OCI-LY7 (cell line): ENCODE measurements around the gene CNIH2. TPM values are rescaled to one million over a fixed set of nuclear protein-coding genes. Genes with fewer than 3 reads are reported as not detected.

ENCODE experiments used
- BruUV-seq: library from RNA; stranded (reverse); fragments of 400-500 nt; replicated peaks from 2 replicates; lab custom pipeline; 2021; lab: Mats Ljungman, UMichigan
- CTCF ChIA-PET: fragments of 300-600 bp; sonication (Branson Sonifier 250); formaldehyde crosslinking; loops from one replicate; lab custom pipeline; 2022; ENCODE audit warnings: antibody characterized with exemption; ENCODE audit not compliant: unreplicated experiment; lab: Charles Lee
- POLR2A ChIA-PET: fragments of 300-600 bp; sonication (Branson Sonifier 250); formaldehyde crosslinking; loops from one replicate; lab custom pipeline; 2022; ENCODE audit warnings: antibody characterized with exemption; lab: Charles Lee
- DNase-seq: peaks from one replicate; pipeline ENCODE4 v3.0.0-alpha.2; 2015; ENCODE audit warnings: low spot score
- H2AFZ ChIP-seq: fragments of 200-600 bp; sonication (generic), shearing (Covaris generic); 2 replicates; pipeline ENCODE4 v1.6.1; 2014; ENCODE audit warnings: mild to moderate bottlenecking, antibody characterized with exemption, low read length, moderate library complexity
- H3K27ac ChIP-seq: fragments of 200-600 bp; sonication (generic); 2 replicates; pipeline ENCODE4 v1.5.1; 2014; ENCODE audit warnings: mixed run types, low read depth, mild to moderate bottlenecking, moderate library complexity, low read length, inconsistent platforms; ENCODE audit not compliant: poor library complexity, severe bottlenecking
- H3K36me3 ChIP-seq: fragments of 200-600 bp; sonication (generic); 2 replicates; pipeline ENCODE4 v1.6.1; 2014; ENCODE audit warnings: mild to moderate bottlenecking, antibody characterized with exemption, low read length, moderate library complexity, mixed read lengths; ENCODE audit not compliant: insufficient read depth
- H3K4me1 ChIP-seq: fragments of 200-600 bp; sonication (generic); 2 replicates; pipeline ENCODE4 v1.5.1; 2014; ENCODE audit warnings: mild to moderate bottlenecking, low read length; ENCODE audit not compliant: insufficient read depth, poor library complexity, severe bottlenecking
- H3K4me2 ChIP-seq: fragments of 200-600 bp; sonication (generic); 2 replicates; pipeline ENCODE4 v1.6.1; 2014; ENCODE audit warnings: mild to moderate bottlenecking, low read length
- H3K4me3 ChIP-seq: fragments of 200-600 bp; sonication (generic); 2 replicates; pipeline ENCODE4 v1.5.1; 2014; ENCODE audit warnings: mild to moderate bottlenecking, low read depth, low read length; ENCODE audit not compliant: poor library complexity, severe bottlenecking
- H3K79me2 ChIP-seq: fragments of 200-600 bp; sonication (generic); 2 replicates; pipeline ENCODE4 v1.6.1; 2016; ENCODE audit warnings: low read depth, mild to moderate bottlenecking, low read length, moderate library complexity, mixed read lengths; ENCODE audit not compliant: insufficient read depth
- H3K9me2 ChIP-seq: fragments of 200-600 bp; sonication (generic); 2 replicates; pipeline ENCODE4 v1.6.1; 2016; ENCODE audit warnings: mild to moderate bottlenecking, low read length, mixed read lengths; ENCODE audit not compliant: insufficient read depth
- H3K9me3 ChIP-seq: fragments of 200-600 bp; sonication (generic); 2 replicates; pipeline ENCODE4 v1.6.1; 2014; ENCODE audit warnings: mild to moderate bottlenecking, mixed run types, low read length, mixed read lengths
- H4K20me1 ChIP-seq: fragments of 200-600 bp; sonication (generic); 2 replicates; pipeline ENCODE4 v1.6.1; 2014; ENCODE audit warnings: mild to moderate bottlenecking, antibody characterized with exemption, low read length, moderate library complexity, mixed read lengths; ENCODE audit not compliant: insufficient read depth
- CTCF ChIP-seq: fragments of 200-600 bp; sonication (generic); conservative IDR thresholded peaks from 2 replicates; pipeline ENCODE4 v1.5.1; 2014; ENCODE audit warnings: mild to moderate bottlenecking, antibody characterized with exemption, low read length, moderate library complexity, mixed read lengths
- EZH2phosphoT487 ChIP-seq: fragments of 200-600 bp; sonication (generic); IDR thresholded peaks from 2 replicates; pipeline ENCODE4 v1.6.1; 2018; ENCODE audit warnings: low read depth, borderline replicate concordance, mild to moderate bottlenecking, mixed run types, antibody characterized with exemption, low read length, moderate library complexity, mixed read lengths
- intact Hi-C: fragments of 100-400 bp; cut with micrococcal nuclease; formaldehyde crosslinking; loops from one replicate; pipeline ENCODE4 v1.10.0; 2022; ENCODE audit not compliant: unreplicated experiment
- total RNA-seq, 2 experiments: library from RNA; depleted of rRNA in 1 of 2; stranded (reverse); fragments of >200 nt in 1 of 2; shearing (Covaris generic) in 1 of 2; gene quantifications; 2 replicates each; pipeline ENCODE4 v1.2.3, GENCODE V29; 2014 to 2022

The CNIH2 gene
- total RNA-seq, 2 experiments from 2014 or later = 0.60 to 2.7 TPM

GRCh38 chr11:66324664-66325063, 46.7 kb downstream of the CNIH2 start:
- Histone ChIP-seq H2AFZ (no peak overlapping the region), H3K27ac (no peak overlapping the region), H3K79me2 (no peaks in the 10 kb centered on the region), H3K9me3 (no peaks in the 10 kb centered on the region), H4K20me1 (no peaks in the 10 kb centered on the region), H3K4me1 (peaks cover 46% of the 10 kb centered on the region), H3K4me3 (no peak overlapping the region), H3K9me2 (no peaks in the 10 kb centered on the region), H3K36me3 (no peaks in the 10 kb centered on the region), H3K4me2 (no peak overlapping the region)
- ChIA-PET POLR2A (no interaction called here), CTCF (no interaction called here)
- intact Hi-C loops = no loop called here
- DNase-seq = no peak
- no TSS peak for BruUV-seq
- TF ChIP-seq CTCF = no peak
- TF ChIP-seq EZH2phosphoT487 = no peak

- no peak overlapping the region for H3K4me3 ChIP-seq
- no TSS peak for BruUV-seq
- H3K9me3 ChIP-seq = no peaks in the 10 kb centered on the region
- H3K9me2 ChIP-seq = no peaks in the 10 kb centered on the region
- peak overlapping the region; percentile 66; the same call in 1 of the 2 replicates for H3K4me2 ChIP-seq
- ChIA-PET CTCF (no interaction called here), POLR2A (interaction anchor here (0.6 kb wide), 1 partner anchor 55 kb away, joined by 3 read pairs; no protein-coding TSS in a partner anchor)
- H3K79me2 ChIP-seq = no peaks in the 10 kb centered on the region
- H3K27ac ChIP-seq = peak overlapping the region; percentile 53
- no peaks in the 10 kb centered on the region for H4K20me1 ChIP-seq
- intact Hi-C loops = no loop called here
- peaks cover 46% of the 10 kb centered on the region for H3K4me1 ChIP-seq
- peak; percentile 72 for DNase-seq
- TF ChIP-seq EZH2phosphoT487 = no peak
- TF ChIP-seq CTCF = no peak
- peak overlapping the region; percentile 43; the same call in 1 of the 2 replicates for H2AFZ ChIP-seq
- no peaks in the 10 kb centered on the region for H3K36me3 ChIP-seq
Measured at GRCh38 chr11:66325263-66325671, 47.3 kb downstream of the CNIH2 start.

- no peaks in the 10 kb centered on the region for H3K36me3 ChIP-seq
- H2AFZ ChIP-seq = peak overlapping the region; percentile 43; the same call in 1 of the 2 replicates
- H3K4me2 ChIP-seq = peak overlapping the region; percentile 66
- no peaks in the 10 kb centered on the region for H3K9me2 ChIP-seq
- CTCF ChIA-PET = interaction anchor here (0.6 kb wide), 1 partner anchor 14 kb away, joined by 3 read pairs; no protein-coding TSS in a partner anchor
- H3K4me3 ChIP-seq = peak overlapping the region; percentile 26
- H4K20me1 ChIP-seq = no peaks in the 10 kb centered on the region
- H3K9me3 ChIP-seq = no peaks in the 10 kb centered on the region
- TF ChIP-seq EZH2phosphoT487 = no peak
- no peak for TF ChIP-seq CTCF
- POLR2A ChIA-PET = interaction anchor here (0.9 to 1.6 kb wide), 2 partner anchors 14 to 15 kb away, joined by 3 to 7 read pairs; no protein-coding TSS in a partner anchor
- H3K27ac ChIP-seq = peak overlapping the region; percentile 54
- no peaks in the 10 kb centered on the region for H3K79me2 ChIP-seq
- intact Hi-C loops = no loop called here
- peaks cover 46% of the 10 kb centered on the region for H3K4me1 ChIP-seq
- DNase-seq = peak; percentile 73
- no TSS peak for BruUV-seq
Measured at GRCh38 chr11:66326261-66327111, 48.5 kb downstream of the CNIH2 start.
